GM19043 (cell line): Measurements from ENCODE around the gene NDST4.

Source experiments
- ATAC-seq: cut with Tn5 transposase; IDR thresholded peaks from one replicate; pipeline ENCODE4 v1.9.1; 2021; ENCODE audit warnings: low read depth; ENCODE audit not compliant: unreplicated experiment

Gene NDST4

GRCh38 chr4:114811564-114812301 is 301.7 kb downstream of the NDST4 start:
- no peak for ATAC-seq

DNA sequence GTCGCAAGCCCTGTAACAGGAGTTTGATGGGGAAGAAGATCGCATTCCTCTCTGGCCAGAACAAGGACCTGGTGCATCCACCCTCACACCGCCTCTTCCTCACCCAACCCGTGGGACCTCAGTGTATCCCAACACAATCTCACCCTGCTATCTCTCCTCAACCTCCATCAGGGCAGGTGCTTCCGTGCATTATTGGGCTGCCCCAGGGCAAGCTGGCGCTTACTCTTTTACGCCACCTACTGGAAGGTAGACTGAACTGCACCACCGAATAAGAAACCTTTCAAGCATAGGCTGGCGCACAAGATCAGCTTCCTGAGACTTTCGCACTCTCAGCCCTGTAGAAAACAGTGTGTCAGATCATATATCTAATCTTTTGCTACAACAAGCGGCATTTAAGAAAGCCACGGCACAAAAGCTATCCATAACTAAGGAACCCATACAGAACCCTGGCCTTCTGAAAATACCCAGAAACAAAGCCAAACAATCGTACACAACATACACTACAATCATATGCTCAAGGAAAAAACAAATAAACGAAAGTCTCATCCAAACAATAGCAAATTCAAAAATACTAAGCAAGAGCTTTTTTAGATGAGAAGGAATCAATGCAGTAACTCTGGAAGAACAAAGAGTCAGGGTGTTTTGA is 305.5 kb downstream of the NDST4 start:
- ATAC-seq: peak; percentile 97

- ATAC-seq: no peak
Measured at GRCh38 chr4:114807357-114807756, 306.1 kb downstream of the NDST4 start.

DNA sequence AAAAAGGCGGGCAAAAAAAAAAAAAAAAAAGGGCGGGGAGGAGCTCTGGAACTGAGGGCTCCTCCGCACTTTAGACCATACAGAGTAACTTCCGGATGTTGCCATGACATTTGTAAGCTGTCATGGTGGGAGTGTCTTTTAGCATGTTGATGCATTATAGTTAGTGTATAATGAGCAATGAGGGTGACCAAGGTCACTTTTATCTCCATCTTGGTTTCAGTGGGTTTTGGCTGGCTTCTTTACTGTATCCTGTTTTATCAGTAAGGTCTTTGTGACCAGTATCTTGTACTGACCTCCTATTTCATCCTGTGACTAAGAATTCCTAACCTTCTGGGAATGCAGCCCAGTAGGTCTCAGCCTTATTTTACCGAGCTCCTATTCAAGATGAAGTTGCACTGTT is 321.4 kb downstream of the NDST4 start:
- ATAC-seq: no peak

DNA sequence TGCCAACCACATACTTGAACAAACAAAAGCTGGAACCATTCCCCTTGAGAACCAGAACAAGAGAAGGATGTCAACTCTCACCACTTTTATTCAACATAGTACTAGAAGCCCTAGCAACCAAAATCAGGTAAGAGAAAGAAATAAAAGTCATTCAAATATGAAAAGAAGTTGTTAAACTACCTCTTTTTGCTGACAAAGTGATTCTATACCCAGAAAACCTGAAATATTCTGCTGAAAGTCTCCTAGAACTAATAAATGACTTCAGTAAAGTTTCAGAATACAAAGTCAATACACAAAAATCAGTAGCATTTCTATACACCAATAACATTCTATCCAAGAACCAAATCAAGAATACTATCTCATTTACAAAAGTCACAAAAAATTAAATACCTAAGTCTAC is 327.9 kb downstream of the NDST4 start:
- no peak for ATAC-seq

- ATAC-seq: no peak
Measured at GRCh38 chr4:114783215-114783595, 330.2 kb downstream of the NDST4 start.

DNA sequence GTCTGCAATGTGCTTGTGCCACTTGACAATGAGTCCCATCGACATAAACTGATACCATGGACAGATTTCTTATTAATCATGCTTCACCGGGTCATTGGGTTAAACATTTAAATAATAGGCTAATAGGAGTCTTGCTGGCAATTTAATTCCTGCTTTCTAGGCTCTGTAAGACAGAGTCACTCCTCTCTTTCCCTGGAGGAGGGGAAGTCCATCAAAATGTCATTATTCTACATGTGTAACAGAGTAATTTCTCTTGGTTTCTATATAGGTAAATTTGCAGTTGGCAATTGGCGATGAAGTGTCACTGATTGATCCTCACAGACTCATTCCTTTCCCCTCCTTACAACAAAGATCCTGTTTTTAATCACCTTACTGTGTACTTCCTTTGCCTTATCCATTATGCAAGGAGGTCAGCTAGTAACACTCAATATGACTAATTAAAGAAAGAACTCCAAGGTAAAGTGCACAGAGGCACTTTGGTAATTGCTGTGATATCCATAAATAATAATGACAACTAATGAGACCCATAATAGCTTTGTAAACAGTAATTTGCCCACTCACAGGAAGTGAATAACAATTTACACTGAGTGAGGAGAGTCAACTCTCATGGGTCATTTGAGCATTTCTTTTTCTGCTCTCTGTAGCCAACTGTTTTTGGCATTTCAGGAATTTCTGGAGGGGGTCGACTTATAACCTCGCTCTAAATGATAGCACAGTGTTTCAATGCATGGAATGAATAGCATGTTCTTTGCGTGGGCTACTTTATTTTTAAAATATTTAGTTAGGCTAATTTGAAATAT is 330.8 kb downstream of the NDST4 start:
- ATAC-seq: no peak

DNA sequence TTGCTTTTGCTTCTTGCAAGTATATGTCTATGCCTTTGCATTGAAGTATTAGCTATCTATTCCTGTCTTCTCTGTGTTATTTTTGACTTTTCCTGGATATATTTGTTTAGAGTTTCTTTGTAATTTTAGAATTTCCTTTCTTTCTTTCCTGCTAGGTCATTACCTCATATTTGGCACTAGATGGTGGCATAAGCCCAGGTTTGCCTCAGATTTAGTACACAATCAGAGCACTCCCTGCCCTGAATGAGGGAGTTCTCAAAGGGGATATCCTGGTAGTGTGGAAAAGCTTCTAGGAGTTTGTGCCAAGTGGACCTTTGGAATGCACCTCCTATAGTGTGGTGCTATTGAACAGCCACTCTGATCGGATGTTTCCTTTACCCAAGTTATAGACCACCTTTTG is 333.2 kb downstream of the NDST4 start:
- ATAC-seq: no peak
